ENCODE results near the gene MED13L.

Gene MED13L

GRCh38 chr12:116199160-116199706 lies 78.3 kb downstream of the MED13L start:
- H2AFZ ChIP-seq (ENCODE audit: low read depth, low read length): no peak overlapping the region
- H3K9me3 ChIP-seq (ENCODE audit: insufficient read depth, low read length, severe bottlenecking): no peaks in the 10 kb centered on the region
- peaks cover 64% of the 10 kb centered on the region for H4K20me1 ChIP-seq (ENCODE audit: insufficient read depth, low read length)
- ATAC-seq (ENCODE audit: insufficient read depth, low read depth) (no peak), DNase-seq (no peak)
- TF ChIP-seq EZH2 (IDR thresholded peaks at IDR 0.05; ENCODE audit: borderline replicate concordance, low read depth, low read length, severe bottlenecking) (no peak), CTCF (IDR thresholded peaks at IDR 0.05; ENCODE audit: borderline replicate concordance, extremely low read depth, low read length, poor library complexity, severe bottlenecking) (no peak)
- H3K4me1 ChIP-seq (ENCODE audit: insufficient read depth, low read length): peaks cover 17% of the 10 kb centered on the region
- H3K36me3 ChIP-seq (ENCODE audit: insufficient read depth, low read length): no peaks in the 10 kb centered on the region; the same call in 1 of the 2 replicates
- H3K27ac ChIP-seq (ENCODE audit: low read length): no peak overlapping the region
- no peaks in the 10 kb centered on the region for H3K27me3 ChIP-seq (ENCODE audit: insufficient read depth, low read length, poor library complexity)
- no peak overlapping the region for H3K4me2 ChIP-seq (ENCODE audit: insufficient read depth, low read length)
- no peak overlapping the region for H3K9ac ChIP-seq (ENCODE audit: low read depth, low read length)
- H3K79me2 ChIP-seq (ENCODE audit: insufficient read depth, low read length): peaks cover 100% of the 10 kb centered on the region
- no peak overlapping the region for H3K4me3 ChIP-seq (ENCODE audit: low read depth in 1 of 2, low read length in 2 of 2)

DNA sequence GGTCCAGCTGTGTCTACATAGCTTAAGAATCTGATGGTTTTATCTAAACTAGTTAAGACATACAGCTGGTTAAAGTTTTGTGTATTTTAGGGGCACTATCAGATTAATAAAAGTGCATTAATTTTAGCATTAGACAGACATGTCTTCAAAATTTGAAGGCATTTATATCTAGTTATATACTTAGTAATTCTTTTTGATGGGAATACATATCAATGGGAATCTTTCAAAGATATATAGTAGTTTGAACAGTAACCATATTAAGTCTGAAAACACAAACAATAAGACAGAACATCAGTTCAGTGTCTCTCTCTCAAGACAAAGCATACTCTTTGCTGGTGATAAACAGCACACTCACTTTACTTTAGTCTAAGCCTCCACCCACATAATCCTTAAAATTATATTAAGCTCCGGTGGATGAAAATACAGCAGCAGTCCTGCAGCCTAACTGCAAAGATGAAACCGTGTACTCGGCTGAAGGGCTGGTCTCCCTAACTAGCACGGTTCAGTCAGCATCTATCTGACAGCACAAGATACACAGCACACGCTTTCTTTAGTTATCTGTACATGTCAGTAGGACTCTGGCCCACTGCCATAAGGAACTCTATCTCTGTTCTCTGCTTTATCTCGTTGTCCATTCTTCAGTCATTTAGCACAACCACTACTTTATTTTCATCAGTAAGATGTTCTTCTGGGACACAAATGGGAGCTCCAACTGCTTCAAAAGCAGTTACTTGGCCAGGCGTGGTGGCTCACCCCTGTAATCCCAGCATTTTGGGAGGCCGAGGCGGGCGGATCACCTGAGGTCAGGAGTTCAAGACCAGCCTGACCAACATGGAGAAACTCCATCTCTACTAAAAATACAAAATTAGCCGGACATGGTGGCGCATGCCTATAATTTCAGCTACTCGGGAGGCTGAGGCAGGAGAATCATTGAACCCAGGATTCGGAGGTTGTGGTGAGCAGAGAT lies 80.5 kb downstream of the MED13L start:
- Histone ChIP-seq H3K27me3 (ENCODE audit: insufficient read depth, low read length, poor library complexity) (no peaks in the 10 kb centered on the region), H3K9me3 (ENCODE audit: insufficient read depth, low read length, severe bottlenecking) (no peaks in the 10 kb centered on the region), H4K20me1 (ENCODE audit: insufficient read depth, low read length) (peaks cover 65% of the 10 kb centered on the region), H3K79me2 (ENCODE audit: insufficient read depth, low read length) (peaks cover 100% of the 10 kb centered on the region), H3K4me3 (ENCODE audit: low read depth in 1 of 2, low read length in 2 of 2) (no peak overlapping the region), H2AFZ (ENCODE audit: low read depth, low read length) (no peak overlapping the region), H3K9ac (ENCODE audit: low read depth, low read length) (no peak overlapping the region), H3K36me3 (ENCODE audit: insufficient read depth, low read length) (no peaks in the 10 kb centered on the region), H3K27ac (ENCODE audit: low read length) (no peak overlapping the region), H3K4me2 (ENCODE audit: insufficient read depth, low read length) (no peak overlapping the region), H3K4me1 (ENCODE audit: insufficient read depth, low read length) (peaks cover 17% of the 10 kb centered on the region)
- DNase-seq (no peak), ATAC-seq (ENCODE audit: insufficient read depth, low read depth) (no peak)
- no peak for TF ChIP-seq EZH2 (IDR thresholded peaks at IDR 0.05; ENCODE audit: borderline replicate concordance, low read depth, low read length, severe bottlenecking)
- TF ChIP-seq CTCF (IDR thresholded peaks at IDR 0.05; ENCODE audit: borderline replicate concordance, extremely low read depth, low read length, poor library complexity, severe bottlenecking): no peak

- H3K79me2 ChIP-seq (ENCODE audit: insufficient read depth, low read length): peaks cover 100% of the 10 kb centered on the region
- H3K9ac ChIP-seq (ENCODE audit: low read depth, low read length): no peak overlapping the region
- H4K20me1 ChIP-seq (ENCODE audit: insufficient read depth, low read length): peaks cover 65% of the 10 kb centered on the region
- no peaks in the 10 kb centered on the region for H3K27me3 ChIP-seq (ENCODE audit: insufficient read depth, low read length, poor library complexity)
- H3K4me2 ChIP-seq (ENCODE audit: insufficient read depth, low read length): no peak overlapping the region
- TF ChIP-seq EZH2 (IDR thresholded peaks at IDR 0.05; ENCODE audit: borderline replicate concordance, low read depth, low read length, severe bottlenecking) (no peak), CTCF (IDR thresholded peaks at IDR 0.05; ENCODE audit: borderline replicate concordance, extremely low read depth, low read length, poor library complexity, severe bottlenecking) (no peak)
- ATAC-seq (ENCODE audit: insufficient read depth, low read depth): no peak
- no peak overlapping the region for H3K4me3 ChIP-seq (ENCODE audit: low read depth in 1 of 2, low read length in 2 of 2)
- H3K36me3 ChIP-seq (ENCODE audit: insufficient read depth, low read length): no peaks in the 10 kb centered on the region
- peaks cover 17% of the 10 kb centered on the region for H3K4me1 ChIP-seq (ENCODE audit: insufficient read depth, low read length)
- H2AFZ ChIP-seq (ENCODE audit: low read depth, low read length): no peak overlapping the region
- no peaks in the 10 kb centered on the region for H3K9me3 ChIP-seq (ENCODE audit: insufficient read depth, low read length, severe bottlenecking)
- DNase-seq: no peak
- H3K27ac ChIP-seq (ENCODE audit: low read length): 0 out of 2 replicates have a peak overlapping the region, but pooled peaks have one; percentile 24
Observed at GRCh38 chr12:116196226-116196625, 81.3 kb downstream of the MED13L start.

Data from DND-41 (cell line).